ENCODE measurements around the gene C3. TPM values are rescaled to one million over a fixed set of nuclear protein-coding genes. Genes with fewer than 3 reads are reported as not detected.

The C3 gene
- total and polyA plus RNA-seq, 2 experiments from 2014 or later = 5.1 to 17.7 TPM

DNA sequence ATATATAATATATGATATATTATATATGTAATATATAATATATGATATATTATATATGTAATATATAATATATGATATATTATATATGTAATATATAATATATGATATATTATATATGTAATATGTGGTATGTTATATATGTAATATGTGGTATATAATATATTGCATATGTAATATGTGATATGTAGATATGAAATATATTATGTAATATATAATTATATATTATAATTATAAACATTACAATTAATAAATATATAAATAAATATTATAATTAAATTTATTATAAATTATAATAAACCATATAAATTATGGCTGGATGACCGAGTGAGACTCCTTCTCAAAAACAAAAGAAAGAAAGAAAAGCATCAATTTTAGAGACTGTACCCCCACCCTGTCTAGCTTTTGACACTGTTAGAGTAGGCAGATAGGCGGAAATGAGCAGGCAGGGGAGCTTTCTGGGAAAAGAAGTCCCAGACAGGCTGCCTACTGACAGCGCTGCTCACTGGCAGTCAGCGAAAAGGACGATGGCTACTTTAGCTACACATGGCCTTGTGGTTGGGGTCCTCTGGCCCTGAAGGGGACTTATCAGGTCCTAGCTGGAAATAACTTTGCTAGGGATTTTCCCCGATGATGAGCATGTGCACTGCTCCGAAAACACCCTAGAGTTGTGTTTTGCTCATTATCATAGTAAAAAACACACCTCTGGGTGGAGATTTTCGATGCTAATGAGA is 19.7 kb downstream of the C3 start:
- Histone ChIP-seq H3K9me2 (ENCODE audit: insufficient read depth) (no peaks in the 10 kb centered on the region), H3K36me3 (ENCODE audit: insufficient read depth) (no peaks in the 10 kb centered on the region), H3K27me3 (ENCODE audit: insufficient read depth) (no peaks in the 10 kb centered on the region), H3K79me2 (replicated peaks; ENCODE audit: insufficient read depth) (no peaks in the 10 kb centered on the region), H3K4me2 (no peak overlapping the region), H3K4me1 (ENCODE audit: insufficient read depth) (no peaks in the 10 kb centered on the region), H3K4me3 (no peak overlapping the region), H2AFZ (no peak overlapping the region), H3F3A (replicated peaks; ENCODE audit: low read depth) (no peaks in the 10 kb centered on the region), H4K20me1 (replicated peaks; ENCODE audit: insufficient read depth) (no peaks in the 10 kb centered on the region), H3K27ac (ENCODE audit: low read depth) (no peak overlapping the region)
- no peak for ATAC-seq
- Mint-ChIP-seq H3K9me3 (peaks cover 86% of the 10 kb centered on the region), H3K4me3 (no peak overlapping the region), H3K27ac (no peak overlapping the region), H3K36me3 (ENCODE audit: low read depth) (peaks cover 24% of the 10 kb centered on the region; the same call in 2 of the 3 replicates), H3K27me3 (ENCODE audit: insufficient read depth, low read depth, poor library complexity) (peaks cover 5% of the 10 kb centered on the region), H3K4me1 (no peaks in the 10 kb centered on the region)
- DNase-seq (ENCODE audit: low spot score) = no peak
- TF ChIP-seq EZH2 (IDR thresholded peaks at IDR 0.05; ENCODE audit: low read depth, unreplicated experiment) (no peak), EZH2phosphoT487 (IDR thresholded peaks at IDR 0.05; ENCODE audit: unreplicated experiment) (no peak), ZNF114 (CRISPR knock-in tag; IDR thresholded peaks at IDR 0.05) (no peak)
- TF ChIP-seq, protein P1, sequence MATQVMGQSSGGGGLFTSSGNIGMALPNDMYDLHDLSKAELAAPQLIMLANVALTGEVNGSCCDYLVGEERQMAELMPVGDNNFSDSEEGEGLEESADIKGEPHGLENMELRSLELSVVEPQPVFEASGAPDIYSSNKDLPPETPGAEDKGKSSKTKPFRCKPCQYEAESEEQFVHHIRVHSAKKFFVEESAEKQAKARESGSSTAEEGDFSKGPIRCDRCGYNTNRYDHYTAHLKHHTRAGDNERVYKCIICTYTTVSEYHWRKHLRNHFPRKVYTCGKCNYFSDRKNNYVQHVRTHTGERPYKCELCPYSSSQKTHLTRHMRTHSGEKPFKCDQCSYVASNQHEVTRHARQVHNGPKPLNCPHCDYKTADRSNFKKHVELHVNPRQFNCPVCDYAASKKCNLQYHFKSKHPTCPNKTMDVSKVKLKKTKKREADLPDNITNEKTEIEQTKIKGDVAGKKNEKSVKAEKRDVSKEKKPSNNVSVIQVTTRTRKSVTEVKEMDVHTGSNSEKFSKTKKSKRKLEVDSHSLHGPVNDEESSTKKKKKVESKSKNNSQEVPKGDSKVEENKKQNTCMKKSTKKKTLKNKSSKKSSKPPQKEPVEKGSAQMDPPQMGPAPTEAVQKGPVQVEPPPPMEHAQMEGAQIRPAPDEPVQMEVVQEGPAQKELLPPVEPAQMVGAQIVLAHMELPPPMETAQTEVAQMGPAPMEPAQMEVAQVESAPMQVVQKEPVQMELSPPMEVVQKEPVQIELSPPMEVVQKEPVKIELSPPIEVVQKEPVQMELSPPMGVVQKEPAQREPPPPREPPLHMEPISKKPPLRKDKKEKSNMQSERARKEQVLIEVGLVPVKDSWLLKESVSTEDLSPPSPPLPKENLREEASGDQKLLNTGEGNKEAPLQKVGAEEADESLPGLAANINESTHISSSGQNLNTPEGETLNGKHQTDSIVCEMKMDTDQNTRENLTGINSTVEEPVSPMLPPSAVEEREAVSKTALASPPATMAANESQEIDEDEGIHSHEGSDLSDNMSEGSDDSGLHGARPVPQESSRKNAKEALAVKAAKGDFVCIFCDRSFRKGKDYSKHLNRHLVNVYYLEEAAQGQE (IDR thresholded peaks at IDR 0.05; ENCODE audit: unreplicated experiment) = no peak
- TF ChIP-seq, protein P2, sequence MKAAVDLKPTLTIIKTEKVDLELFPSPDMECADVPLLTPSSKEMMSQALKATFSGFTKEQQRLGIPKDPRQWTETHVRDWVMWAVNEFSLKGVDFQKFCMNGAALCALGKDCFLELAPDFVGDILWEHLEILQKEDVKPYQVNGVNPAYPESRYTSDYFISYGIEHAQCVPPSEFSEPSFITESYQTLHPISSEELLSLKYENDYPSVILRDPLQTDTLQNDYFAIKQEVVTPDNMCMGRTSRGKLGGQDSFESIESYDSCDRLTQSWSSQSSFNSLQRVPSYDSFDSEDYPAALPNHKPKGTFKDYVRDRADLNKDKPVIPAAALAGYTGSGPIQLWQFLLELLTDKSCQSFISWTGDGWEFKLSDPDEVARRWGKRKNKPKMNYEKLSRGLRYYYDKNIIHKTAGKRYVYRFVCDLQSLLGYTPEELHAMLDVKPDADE (IDR thresholded peaks at IDR 0.05) = no peak

GRCh38 chr19:6699935-6700334 is 20.5 kb downstream of the C3 start:
- no peak overlapping the region for H3K4me2 ChIP-seq
- no peak for ATAC-seq

More at GRCh38 chr19:6699935-6700334, 20.5 kb downstream of the C3 start:
- Histone ChIP-seq H3K27me3 (ENCODE audit: insufficient read depth) (no peaks in the 10 kb centered on the region), H2AFZ (no peak overlapping the region), H3K4me3 (no peak overlapping the region), H3K27ac (ENCODE audit: low read depth) (no peak overlapping the region), H4K20me1 (replicated peaks; ENCODE audit: insufficient read depth) (no peaks in the 10 kb centered on the region), H3F3A (replicated peaks; ENCODE audit: low read depth) (no peaks in the 10 kb centered on the region), H3K36me3 (ENCODE audit: insufficient read depth) (no peaks in the 10 kb centered on the region), H3K9me2 (ENCODE audit: insufficient read depth) (no peaks in the 10 kb centered on the region), H3K4me1 (ENCODE audit: insufficient read depth) (no peaks in the 10 kb centered on the region), H3K79me2 (replicated peaks; ENCODE audit: insufficient read depth) (no peaks in the 10 kb centered on the region)
- DNase-seq (ENCODE audit: low spot score) = no peak
- peaks cover 6% of the 10 kb centered on the region for H3K27me3 Mint-ChIP-seq (ENCODE audit: insufficient read depth, low read depth, poor library complexity)
- no peak overlapping the region for H3K4me3 Mint-ChIP-seq
- no peak for TF ChIP-seq ZNF331 (CRISPR knock-in tag; IDR thresholded peaks at IDR 0.05; ENCODE audit: low read depth)
- TF ChIP-seq ZNF114 (CRISPR knock-in tag; IDR thresholded peaks at IDR 0.05) = no peak
- no peak for TF ChIP-seq EZH2phosphoT487 (IDR thresholded peaks at IDR 0.05; ENCODE audit: unreplicated experiment)
- no peak for TF ChIP-seq STAT1 (IDR thresholded peaks at IDR 0.05; ENCODE audit: unreplicated experiment)
- H3K4me1 Mint-ChIP-seq = no peaks in the 10 kb centered on the region
- H3K9me3 Mint-ChIP-seq = peaks cover 84% of the 10 kb centered on the region
- peaks cover 24% of the 10 kb centered on the region; the same call in 2 of the 3 replicates for H3K36me3 Mint-ChIP-seq (ENCODE audit: low read depth)
- no peak overlapping the region for H3K27ac Mint-ChIP-seq

All from GM23338 (cell line).